Liver (tissue), 3 donors: Measurements from ENCODE around the gene PLEKHH2.
"Not testable (repeated sequence)": the region's sequence is repeated elsewhere in the genome, so short reads cannot be mapped to it uniquely, and the experiment has no call there.

Experiments
- CTCF ChIP-seq: fragments of 150-350 bp; IDR thresholded peaks from 2 replicates; pipeline ENCODE4 v1.5.1; 2017; ENCODE audit warnings: improper control_type of control experiment, low read depth, low read length; ENCODE audit not compliant: missing input control
- FOXA1 ChIP-seq: IDR thresholded peaks from 2 replicates; pipeline ENCODE4 v1.6.1; 2016; ENCODE audit warnings: antibody characterized with exemption
- GABPA ChIP-seq, 2 donors: IDR thresholded peaks in 1 of 2; conservative IDR thresholded peaks in 1 of 2; 2 replicates each; pipeline ENCODE4 v1.6.1; 2016; ENCODE audit warnings: antibody characterized with exemption in 2 of 2, mild to moderate bottlenecking in 1 of 2, moderate library complexity in 1 of 2
- HNF4G ChIP-seq: IDR thresholded peaks from 2 replicates; pipeline ENCODE4 v1.6.1; 2016; ENCODE audit warnings: antibody characterized with exemption
- MAX ChIP-seq: IDR thresholded peaks from 2 replicates; pipeline ENCODE4 v1.6.1; 2016; ENCODE audit warnings: antibody characterized with exemption
- RAD21 ChIP-seq, 2 donors: IDR thresholded peaks; 2 replicates each; pipeline ENCODE4 v1.6.1; 2016; ENCODE audit warnings: antibody characterized with exemption in 2 of 2, mild to moderate bottlenecking in 2 of 2
- REST ChIP-seq: IDR thresholded peaks from 2 replicates; pipeline ENCODE4 v1.6.1; 2016; ENCODE audit warnings: antibody characterized with exemption, mild to moderate bottlenecking
- SP1 ChIP-seq: IDR thresholded peaks from 2 replicates; pipeline ENCODE4 v1.6.1; 2018; ENCODE audit warnings: antibody characterized with exemption, mild to moderate bottlenecking
- TAF1 ChIP-seq: conservative IDR thresholded peaks from 2 replicates; pipeline ENCODE4 v1.6.1; 2016; ENCODE audit warnings: antibody characterized with exemption, mild to moderate bottlenecking
- YY1 ChIP-seq: IDR thresholded peaks from 2 replicates; pipeline ENCODE4 v1.6.1; 2016; ENCODE audit warnings: antibody characterized with exemption, mild to moderate bottlenecking
- TF ChIP-seq, protein P1 (sequence below): IDR thresholded peaks from 2 replicates; pipeline ENCODE4 v1.6.1; 2016; ENCODE audit warnings: antibody characterized with exemption
- donor health status: healthy.
- donor health status: healthy.

GRCh38 chr2:43677783-43678182, 40.7 kb downstream of the PLEKHH2 start:
- TF ChIP-seq, protein P1, sequence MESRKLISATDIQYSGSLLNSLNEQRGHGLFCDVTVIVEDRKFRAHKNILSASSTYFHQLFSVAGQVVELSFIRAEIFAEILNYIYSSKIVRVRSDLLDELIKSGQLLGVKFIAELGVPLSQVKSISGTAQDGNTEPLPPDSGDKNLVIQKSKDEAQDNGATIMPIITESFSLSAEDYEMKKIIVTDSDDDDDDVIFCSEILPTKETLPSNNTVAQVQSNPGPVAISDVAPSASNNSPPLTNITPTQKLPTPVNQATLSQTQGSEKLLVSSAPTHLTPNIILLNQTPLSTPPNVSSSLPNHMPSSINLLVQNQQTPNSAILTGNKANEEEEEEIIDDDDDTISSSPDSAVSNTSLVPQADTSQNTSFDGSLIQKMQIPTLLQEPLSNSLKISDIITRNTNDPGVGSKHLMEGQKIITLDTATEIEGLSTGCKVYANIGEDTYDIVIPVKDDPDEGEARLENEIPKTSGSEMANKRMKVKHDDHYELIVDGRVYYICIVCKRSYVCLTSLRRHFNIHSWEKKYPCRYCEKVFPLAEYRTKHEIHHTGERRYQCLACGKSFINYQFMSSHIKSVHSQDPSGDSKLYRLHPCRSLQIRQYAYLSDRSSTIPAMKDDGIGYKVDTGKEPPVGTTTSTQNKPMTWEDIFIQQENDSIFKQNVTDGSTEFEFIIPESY, result not testable (repeated sequence)
- TF ChIP-seq CTCF; GABPA (IDR thresholded peaks at IDR 0.05 in 1 of 2, conservative IDR thresholded peaks at IDR 0.05 in 1 of 2); YY1; SP1; TAF1; MAX; HNF4G; RAD21 (IDR thresholded peaks at IDR 0.05); REST; FOXA1: not testable (repeated sequence)
